Measurements from ENCODE around the gene SMIM20. TPM values are rescaled to one million over a fixed set of nuclear protein-coding genes. Genes with fewer than 3 reads are reported as not detected.

The SMIM20 gene
- total and polyA plus RNA-seq, 10 donors: 15.7 to 61.0 (median 21.4) TPM

- peaks cover 0 to 1% (median 0%) of the 10 kb centered on the region in 6 donors for H3K4me1 ChIP-seq
- 71 to 96% (median 92%) methylated on average over 1 of the region's 1 CpG for WGBS, 5 donors
- no peaks in the 10 kb centered on the region for H3K27me3 ChIP-seq (replicated peaks in 1 of 7)
- H3K36me3 ChIP-seq: no peaks in the 10 kb centered on the region
- DNase-seq: no peak
- no peak overlapping the region for H3K4me3 ChIP-seq
- intact Hi-C loops (cut with DNase I; ENCODE audit: low total_unique reads): no loop called here
- TF ChIP-seq, protein P1, sequence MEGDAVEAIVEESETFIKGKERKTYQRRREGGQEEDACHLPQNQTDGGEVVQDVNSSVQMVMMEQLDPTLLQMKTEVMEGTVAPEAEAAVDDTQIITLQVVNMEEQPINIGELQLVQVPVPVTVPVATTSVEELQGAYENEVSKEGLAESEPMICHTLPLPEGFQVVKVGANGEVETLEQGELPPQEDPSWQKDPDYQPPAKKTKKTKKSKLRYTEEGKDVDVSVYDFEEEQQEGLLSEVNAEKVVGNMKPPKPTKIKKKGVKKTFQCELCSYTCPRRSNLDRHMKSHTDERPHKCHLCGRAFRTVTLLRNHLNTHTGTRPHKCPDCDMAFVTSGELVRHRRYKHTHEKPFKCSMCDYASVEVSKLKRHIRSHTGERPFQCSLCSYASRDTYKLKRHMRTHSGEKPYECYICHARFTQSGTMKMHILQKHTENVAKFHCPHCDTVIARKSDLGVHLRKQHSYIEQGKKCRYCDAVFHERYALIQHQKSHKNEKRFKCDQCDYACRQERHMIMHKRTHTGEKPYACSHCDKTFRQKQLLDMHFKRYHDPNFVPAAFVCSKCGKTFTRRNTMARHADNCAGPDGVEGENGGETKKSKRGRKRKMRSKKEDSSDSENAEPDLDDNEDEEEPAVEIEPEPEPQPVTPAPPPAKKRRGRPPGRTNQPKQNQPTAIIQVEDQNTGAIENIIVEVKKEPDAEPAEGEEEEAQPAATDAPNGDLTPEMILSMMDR (IDR thresholded peaks at IDR 0.05 in 8 of 11, conservative IDR thresholded peaks at IDR 0.05 in 3 of 11): no peak
- TF ChIP-seq POLR2A (IDR thresholded peaks at IDR 0.05) (no peak), POLR2AphosphoS5 (IDR thresholded peaks at IDR 0.05) (no peak)
- H3K27ac ChIP-seq: no peak overlapping the region
- no peaks in the 10 kb centered on the region for H3K9me3 ChIP-seq
Observed at GRCh38 chr4:25956260-25956659, 42.2 kb downstream of the SMIM20 start.

DNA sequence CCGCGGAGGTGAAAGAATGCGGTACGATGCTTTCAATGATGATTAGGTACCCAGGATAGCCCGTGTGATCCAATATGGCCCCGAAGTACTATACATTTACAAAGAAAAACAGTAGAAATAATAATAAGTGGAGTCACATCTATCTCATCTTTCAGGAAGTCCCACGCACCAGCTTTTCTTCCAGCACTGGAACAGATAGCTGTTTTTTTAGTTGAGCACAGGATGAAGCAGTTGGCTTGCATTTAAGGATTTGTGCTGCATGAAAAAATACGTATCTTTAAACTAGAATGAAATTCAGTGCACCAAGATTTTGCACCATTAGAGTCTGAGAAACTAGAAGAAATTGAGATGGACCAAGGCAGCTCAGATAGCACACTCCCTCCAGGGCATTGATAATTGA is 44.1 kb downstream of the SMIM20 start:
- Histone ChIP-seq H3K27me3 (replicated peaks in 1 of 7) (no peaks in the 10 kb centered on the region), H3K4me3 (no peak overlapping the region), H3K36me3 (no peaks in the 10 kb centered on the region), H3K9me3 (no peaks in the 10 kb centered on the region), H3K27ac (no peak overlapping the region), H3K4me1 (no peaks in the 10 kb centered on the region)
- intact Hi-C loops (cut with DNase I; ENCODE audit: low total_unique reads): no loop called here
- 83 to 96% (median 92%) methylated on average over 8 of the region's 8 CpGs for WGBS, 5 donors
- no peak for DNase-seq
- TF ChIP-seq, protein P1 (IDR thresholded peaks at IDR 0.05 in 8 of 11, conservative IDR thresholded peaks at IDR 0.05 in 3 of 11): no peak
- TF ChIP-seq POLR2A (IDR thresholded peaks at IDR 0.05) (no peak), POLR2AphosphoS5 (IDR thresholded peaks at IDR 0.05) (no peak)

- Histone ChIP-seq H3K9me3 (no peaks in the 10 kb centered on the region), H3K36me3 (no peaks in the 10 kb centered on the region), H3K27ac (no peak overlapping the region), H3K4me1 (no peaks in the 10 kb centered on the region), H3K4me3 (no peak overlapping the region), H3K27me3 (replicated peaks in 1 of 7) (no peaks in the 10 kb centered on the region)
- WGBS, 5 donors: 92 to 96% (median 94%) methylated on average over 7 of the region's 7 CpGs
- TF ChIP-seq, protein P1 (IDR thresholded peaks at IDR 0.05 in 8 of 11, conservative IDR thresholded peaks at IDR 0.05 in 3 of 11): no peak
- TF ChIP-seq POLR2AphosphoS5 (IDR thresholded peaks at IDR 0.05) (no peak), POLR2A (IDR thresholded peaks at IDR 0.05) (no peak)
- DNase-seq: no peak
- intact Hi-C loops (cut with DNase I; ENCODE audit: low total_unique reads): no loop called here
Observed at GRCh38 chr4:25962393-25962792, 48.4 kb downstream of the SMIM20 start.

DNA sequence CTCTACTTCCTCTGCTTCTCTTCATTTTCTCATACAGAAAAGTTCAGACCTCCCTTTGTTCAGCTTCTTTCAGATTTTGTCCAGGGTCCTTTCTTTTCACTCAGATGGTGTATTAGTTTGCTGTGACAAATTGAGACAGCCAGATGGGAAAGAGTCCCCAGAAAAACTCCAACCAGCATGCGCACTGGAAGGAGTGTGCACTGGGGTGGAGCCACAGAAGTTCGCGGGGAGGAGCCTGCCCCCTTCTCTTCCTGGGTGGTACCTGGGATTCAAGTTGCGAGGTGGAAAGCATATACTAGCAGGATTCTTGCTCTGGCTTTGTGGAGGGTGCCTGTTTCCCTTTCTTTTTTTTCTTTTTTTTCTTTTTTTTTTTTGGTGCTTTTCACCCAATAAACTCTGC is 51.6 kb downstream of the SMIM20 start:
- H3K4me3 ChIP-seq: no peak overlapping the region
- WGBS, 5 donors: 76 to 88% (median 84%) methylated on average over 4 of the region's 4 CpGs
- intact Hi-C loops (cut with DNase I; ENCODE audit: low total_unique reads): no loop called here

More for the DNA sequence above, 51.6 kb downstream of the SMIM20 start:
- TF ChIP-seq, protein P1 (IDR thresholded peaks at IDR 0.05 in 8 of 11, conservative IDR thresholded peaks at IDR 0.05 in 3 of 11): no peak
- no peak for TF ChIP-seq POLR2A (IDR thresholded peaks at IDR 0.05)
- no peak for TF ChIP-seq POLR2AphosphoS5 (IDR thresholded peaks at IDR 0.05)
- Histone ChIP-seq H3K36me3 (no peaks in the 10 kb centered on the region), H3K9me3 (no peaks in the 10 kb centered on the region), H3K4me1 (peaks cover 3 to 27% (median 21%) of the 10 kb centered on the region in 6 donors), H3K27ac (no peak overlapping the region), H3K27me3 (replicated peaks in 1 of 7) (no peaks in the 10 kb centered on the region)
- no peak for DNase-seq

All from spleen (tissue), 11 donors.